ENCODE data around the gene CLCN3. TPM values are rescaled to one million over a fixed set of nuclear protein-coding genes. Genes with fewer than 3 reads are reported as not detected.

The CLCN3 gene
- total and polyA plus RNA-seq, 10 of the 15 experiments (the other 5 are each of a cell fraction or from before 2014, with no cell fraction given), result 4.0 to 22.8 (median 11.8) TPM

DNA sequence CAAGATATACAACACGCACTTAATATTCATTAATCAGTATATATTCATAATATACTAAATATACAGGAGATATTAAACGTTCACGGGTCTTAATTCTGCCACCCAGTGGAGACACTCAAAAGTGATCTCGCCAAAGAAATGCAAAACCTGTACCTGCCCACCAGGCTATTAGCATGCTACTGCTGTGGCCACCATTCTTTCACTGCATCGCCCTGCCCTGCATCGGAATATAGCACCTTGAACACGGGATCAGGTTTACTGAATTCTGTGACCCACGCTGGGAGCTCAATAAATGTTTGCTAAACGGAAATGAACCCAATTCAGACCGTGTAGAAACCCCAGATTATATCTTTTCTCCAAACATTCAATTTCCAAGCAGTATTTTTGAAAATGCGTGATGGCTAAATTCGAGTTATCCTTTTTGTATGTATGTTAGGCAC lies 840 bp upstream of the CLCN3 start (continued):
- no peak for TF ChIP-seq JUNB (IDR thresholded peaks at IDR 0.05)
- TF ChIP-seq, protein P1, sequence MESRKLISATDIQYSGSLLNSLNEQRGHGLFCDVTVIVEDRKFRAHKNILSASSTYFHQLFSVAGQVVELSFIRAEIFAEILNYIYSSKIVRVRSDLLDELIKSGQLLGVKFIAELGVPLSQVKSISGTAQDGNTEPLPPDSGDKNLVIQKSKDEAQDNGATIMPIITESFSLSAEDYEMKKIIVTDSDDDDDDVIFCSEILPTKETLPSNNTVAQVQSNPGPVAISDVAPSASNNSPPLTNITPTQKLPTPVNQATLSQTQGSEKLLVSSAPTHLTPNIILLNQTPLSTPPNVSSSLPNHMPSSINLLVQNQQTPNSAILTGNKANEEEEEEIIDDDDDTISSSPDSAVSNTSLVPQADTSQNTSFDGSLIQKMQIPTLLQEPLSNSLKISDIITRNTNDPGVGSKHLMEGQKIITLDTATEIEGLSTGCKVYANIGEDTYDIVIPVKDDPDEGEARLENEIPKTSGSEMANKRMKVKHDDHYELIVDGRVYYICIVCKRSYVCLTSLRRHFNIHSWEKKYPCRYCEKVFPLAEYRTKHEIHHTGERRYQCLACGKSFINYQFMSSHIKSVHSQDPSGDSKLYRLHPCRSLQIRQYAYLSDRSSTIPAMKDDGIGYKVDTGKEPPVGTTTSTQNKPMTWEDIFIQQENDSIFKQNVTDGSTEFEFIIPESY (IDR thresholded peaks at IDR 0.05), result no peak
- TF ChIP-seq ZZZ3 (IDR thresholded peaks at IDR 0.05; ENCODE audit: control insufficient read depth, insufficient read length, low read depth), result no peak
- TF ChIP-seq ZNF592 (IDR thresholded peaks at IDR 0.05), result no peak
- TF ChIP-seq POLR2AphosphoS2 (IDR thresholded peaks at IDR 0.05; ENCODE audit: low read depth, low read length), result no peak
- peak; percentile 21; the same call in 1 of the 2 replicates for TF ChIP-seq RAD21 (IDR thresholded peaks at IDR 0.05; ENCODE audit: insufficient read depth, low read depth, low read length)
- TF ChIP-seq RELA (IDR thresholded peaks at IDR 0.05; ENCODE audit: borderline replicate concordance, partially characterized antibody), result no peak
- TF ChIP-seq SUPT20H (IDR thresholded peaks at IDR 0.05; ENCODE audit: borderline replicate concordance, control insufficient read depth, low read depth, low read length), result no peak
- TF ChIP-seq BMI1 (IDR thresholded peaks at IDR 0.05; ENCODE audit: borderline replicate concordance), result no peak
- TF ChIP-seq WRNIP1 (IDR thresholded peaks at IDR 0.05; ENCODE audit: borderline replicate concordance, low read depth, low read length), result no peak
- TF ChIP-seq BACH1 (IDR thresholded peaks at IDR 0.05; ENCODE audit: borderline replicate concordance), result no peak
- no peak for TF ChIP-seq RCOR1 (conservative IDR thresholded peaks at IDR 0.05; ENCODE audit: low read depth, low read length)
- no peak for TF ChIP-seq SIX5 (IDR thresholded peaks at IDR 0.05; ENCODE audit: low read depth, low read length, severe bottlenecking)
- TF ChIP-seq MAX (IDR thresholded peaks at IDR 0.05; ENCODE audit: low read depth, low read length), result no peak; the same call in 1 of the 2 replicates
- peak; percentile 54 to 74 (median 54) for TF ChIP-seq CTCF (IDR thresholded peaks at IDR 0.05 in 2 of 3, conservative IDR thresholded peaks at IDR 0.05 in 1 of 3; ENCODE audit: control insufficient read depth in 2 of 3, extremely low read depth in 1 of 3, insufficient read depth in 1 of 3, low read depth in 3 of 3, low read length in 3 of 3)
- no peak for TF ChIP-seq ZNF24 (IDR thresholded peaks at IDR 0.05)
- TF ChIP-seq, protein P2, sequence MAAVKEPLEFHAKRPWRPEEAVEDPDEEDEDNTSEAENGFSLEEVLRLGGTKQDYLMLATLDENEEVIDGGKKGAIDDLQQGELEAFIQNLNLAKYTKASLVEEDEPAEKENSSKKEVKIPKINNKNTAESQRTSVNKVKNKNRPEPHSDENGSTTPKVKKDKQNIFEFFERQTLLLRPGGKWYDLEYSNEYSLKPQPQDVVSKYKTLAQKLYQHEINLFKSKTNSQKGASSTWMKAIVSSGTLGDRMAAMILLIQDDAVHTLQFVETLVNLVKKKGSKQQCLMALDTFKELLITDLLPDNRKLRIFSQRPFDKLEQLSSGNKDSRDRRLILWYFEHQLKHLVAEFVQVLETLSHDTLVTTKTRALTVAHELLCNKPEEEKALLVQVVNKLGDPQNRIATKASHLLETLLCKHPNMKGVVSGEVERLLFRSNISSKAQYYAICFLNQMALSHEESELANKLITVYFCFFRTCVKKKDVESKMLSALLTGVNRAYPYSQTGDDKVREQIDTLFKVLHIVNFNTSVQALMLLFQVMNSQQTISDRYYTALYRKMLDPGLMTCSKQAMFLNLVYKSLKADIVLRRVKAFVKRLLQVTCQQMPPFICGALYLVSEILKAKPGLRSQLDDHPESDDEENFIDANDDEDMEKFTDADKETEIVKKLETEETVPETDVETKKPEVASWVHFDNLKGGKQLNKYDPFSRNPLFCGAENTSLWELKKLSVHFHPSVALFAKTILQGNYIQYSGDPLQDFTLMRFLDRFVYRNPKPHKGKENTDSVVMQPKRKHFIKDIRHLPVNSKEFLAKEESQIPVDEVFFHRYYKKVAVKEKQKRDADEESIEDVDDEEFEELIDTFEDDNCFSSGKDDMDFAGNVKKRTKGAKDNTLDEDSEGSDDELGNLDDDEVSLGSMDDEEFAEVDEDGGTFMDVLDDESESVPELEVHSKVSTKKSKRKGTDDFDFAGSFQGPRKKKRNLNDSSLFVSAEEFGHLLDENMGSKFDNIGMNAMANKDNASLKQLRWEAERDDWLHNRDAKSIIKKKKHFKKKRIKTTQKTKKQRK (IDR thresholded peaks at IDR 0.05; ENCODE audit: low read depth, low read length), result no peak
